GM12801 (cell line): ENCODE results near the gene CEPT1.

Experiments
- TF ChIP-seq, protein P1 (sequence below): IDR thresholded peaks from one replicate; pipeline ENCODE4 v1.5.1; 2011; ENCODE audit warnings: control low read depth; ENCODE audit not compliant: insufficient read length; ENCODE audit errors: extremely low read depth

Gene CEPT1

DNA sequence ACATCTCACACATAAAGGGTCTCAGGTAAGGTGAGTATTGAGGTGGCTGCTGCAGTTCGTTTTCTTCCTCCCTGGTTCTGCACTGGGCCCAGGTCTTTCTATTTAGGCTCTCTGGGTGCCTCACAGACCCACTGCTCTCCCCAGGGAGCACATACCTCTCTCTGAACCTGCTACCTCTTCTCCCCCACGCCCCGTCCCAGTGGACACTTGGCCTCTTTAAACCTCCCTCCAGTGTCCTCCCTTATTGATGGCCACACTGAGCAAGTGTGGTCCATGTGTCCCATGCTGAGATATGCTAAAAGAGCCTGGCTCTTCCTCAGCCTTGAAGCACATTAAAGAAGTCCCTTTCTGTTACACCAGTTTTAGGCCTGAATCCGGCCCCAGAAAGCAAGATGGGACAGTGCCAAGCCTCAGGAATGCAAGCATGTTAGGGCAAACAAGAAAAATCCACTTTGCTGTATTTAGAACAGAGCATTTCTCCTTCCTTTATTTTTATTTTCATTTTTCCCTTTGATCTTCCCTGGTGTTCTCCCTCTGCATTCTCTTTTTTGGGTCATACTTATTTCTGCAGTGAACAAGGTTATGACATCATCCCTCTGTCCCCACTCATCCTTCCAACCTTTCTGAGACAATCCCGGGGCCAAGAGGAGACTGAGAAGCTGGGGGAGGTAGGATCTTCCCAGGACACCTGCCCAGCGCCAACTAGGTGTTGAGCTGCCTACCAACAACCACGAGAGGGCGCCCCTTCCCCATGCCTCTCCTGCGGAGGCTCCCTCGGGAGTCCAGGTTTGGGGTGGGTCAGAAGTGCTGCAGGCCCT lies 82.5 kb downstream of the CEPT1 start:
- TF ChIP-seq, protein P1, sequence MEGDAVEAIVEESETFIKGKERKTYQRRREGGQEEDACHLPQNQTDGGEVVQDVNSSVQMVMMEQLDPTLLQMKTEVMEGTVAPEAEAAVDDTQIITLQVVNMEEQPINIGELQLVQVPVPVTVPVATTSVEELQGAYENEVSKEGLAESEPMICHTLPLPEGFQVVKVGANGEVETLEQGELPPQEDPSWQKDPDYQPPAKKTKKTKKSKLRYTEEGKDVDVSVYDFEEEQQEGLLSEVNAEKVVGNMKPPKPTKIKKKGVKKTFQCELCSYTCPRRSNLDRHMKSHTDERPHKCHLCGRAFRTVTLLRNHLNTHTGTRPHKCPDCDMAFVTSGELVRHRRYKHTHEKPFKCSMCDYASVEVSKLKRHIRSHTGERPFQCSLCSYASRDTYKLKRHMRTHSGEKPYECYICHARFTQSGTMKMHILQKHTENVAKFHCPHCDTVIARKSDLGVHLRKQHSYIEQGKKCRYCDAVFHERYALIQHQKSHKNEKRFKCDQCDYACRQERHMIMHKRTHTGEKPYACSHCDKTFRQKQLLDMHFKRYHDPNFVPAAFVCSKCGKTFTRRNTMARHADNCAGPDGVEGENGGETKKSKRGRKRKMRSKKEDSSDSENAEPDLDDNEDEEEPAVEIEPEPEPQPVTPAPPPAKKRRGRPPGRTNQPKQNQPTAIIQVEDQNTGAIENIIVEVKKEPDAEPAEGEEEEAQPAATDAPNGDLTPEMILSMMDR: no peak

DNA sequence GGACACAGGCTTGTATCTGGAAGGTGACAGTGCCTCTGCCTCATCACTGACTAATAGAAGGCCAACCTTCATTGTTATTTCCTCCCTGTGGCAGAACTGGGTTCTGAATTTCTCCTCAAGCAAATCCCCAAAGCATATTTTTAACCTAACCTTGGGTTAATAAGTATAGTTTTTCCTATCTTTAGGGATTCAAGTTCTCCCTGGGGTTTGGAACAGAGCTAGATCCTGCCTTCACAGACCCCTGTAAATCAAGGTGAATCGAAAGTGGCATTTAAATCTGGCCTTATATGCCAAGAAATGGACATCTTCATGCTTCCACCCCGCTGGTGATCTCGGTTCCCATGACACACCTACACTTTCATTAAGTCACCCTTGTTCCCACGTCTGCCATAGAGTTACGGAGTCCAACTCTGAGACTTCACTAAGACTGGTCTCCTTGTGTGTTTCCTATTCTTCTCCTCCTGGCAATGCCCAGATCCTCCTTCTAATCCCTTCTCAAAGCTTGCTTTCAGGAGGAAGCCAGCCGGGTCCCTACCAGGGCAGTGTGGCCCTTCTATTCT lies 83.2 kb downstream of the CEPT1 start:
- TF ChIP-seq, protein P1: no peak

DNA sequence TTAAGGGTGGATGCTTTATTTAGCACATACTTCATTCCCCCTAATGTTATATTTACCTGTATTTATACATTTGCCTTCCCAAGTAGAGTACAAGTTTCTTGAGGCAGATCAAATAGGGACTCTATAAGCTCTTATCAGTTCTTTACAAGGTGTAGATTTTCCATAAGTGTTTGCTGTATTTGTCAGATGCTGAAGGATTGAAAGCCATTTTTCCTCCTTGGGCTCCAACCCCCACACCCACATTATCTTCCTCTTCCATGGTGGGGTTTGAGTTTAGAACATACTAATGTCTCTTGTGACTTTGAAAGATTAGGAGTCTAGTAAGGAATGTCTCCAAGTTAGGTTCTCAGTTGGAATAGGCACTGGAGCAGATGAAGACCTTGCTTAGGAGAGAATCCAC lies 85.1 kb downstream of the CEPT1 start:
- TF ChIP-seq, protein P1: no peak

DNA sequence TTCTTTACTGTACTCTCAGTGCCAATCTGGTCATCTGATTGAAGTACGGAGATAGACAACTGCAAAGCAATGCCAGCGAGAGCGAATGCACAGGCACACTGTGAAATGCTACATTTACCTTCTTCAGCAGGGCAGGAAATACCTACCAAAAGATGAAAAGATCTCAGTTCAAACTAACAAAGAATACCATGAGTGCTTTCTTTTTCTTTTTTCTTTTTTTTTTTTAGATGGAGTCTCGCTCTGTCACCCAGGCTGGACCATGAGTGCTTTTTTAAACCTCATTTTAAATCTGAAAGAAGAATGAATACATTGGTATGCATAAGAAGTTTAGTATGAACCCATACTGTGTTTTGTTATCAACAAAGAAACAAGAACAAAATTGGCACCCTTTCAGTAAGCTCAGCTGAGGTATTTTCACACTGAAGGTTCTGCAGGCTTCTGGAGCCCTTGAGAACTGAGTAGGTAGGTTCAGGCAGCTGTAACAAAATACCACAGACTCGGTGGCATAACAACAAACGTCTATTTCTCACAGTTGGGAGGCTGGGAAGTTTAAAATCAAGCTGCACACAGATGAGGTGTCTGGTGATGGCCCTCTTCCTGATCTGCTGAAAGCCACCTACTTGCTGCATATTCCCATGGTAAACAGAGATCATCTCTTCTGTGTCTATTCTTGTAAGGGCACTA lies 85.8 kb downstream of the CEPT1 start:
- TF ChIP-seq, protein P1: no peak

DNA sequence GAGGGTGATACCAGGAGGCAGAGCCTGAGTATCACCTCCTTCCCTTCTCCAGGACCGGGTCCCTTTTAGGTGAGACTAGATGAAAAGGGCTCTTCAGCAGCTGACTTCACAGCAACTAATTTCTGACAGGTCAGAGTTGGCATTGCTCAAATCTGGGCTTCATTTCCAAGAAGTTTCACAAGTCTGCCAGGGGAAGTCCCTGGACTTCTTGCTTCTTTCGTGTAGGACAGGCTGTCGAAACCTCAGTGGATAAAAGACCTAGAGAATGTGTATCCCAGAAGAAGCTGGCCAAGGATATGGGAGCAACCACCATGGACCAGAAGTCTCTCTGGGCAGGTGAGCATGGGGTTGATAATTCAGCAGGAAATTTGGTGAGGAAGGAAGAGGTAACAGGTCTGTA lies 87.4 kb downstream of the CEPT1 start, which contains the start of gene CHI3L2:
TSS of gene CHI3L2 (plus strand) at position 280 of the 400 bp plus-strand sequence. CDS start at position 297, 17 bp downstream.
- TF ChIP-seq, protein P1: no peak

DNA sequence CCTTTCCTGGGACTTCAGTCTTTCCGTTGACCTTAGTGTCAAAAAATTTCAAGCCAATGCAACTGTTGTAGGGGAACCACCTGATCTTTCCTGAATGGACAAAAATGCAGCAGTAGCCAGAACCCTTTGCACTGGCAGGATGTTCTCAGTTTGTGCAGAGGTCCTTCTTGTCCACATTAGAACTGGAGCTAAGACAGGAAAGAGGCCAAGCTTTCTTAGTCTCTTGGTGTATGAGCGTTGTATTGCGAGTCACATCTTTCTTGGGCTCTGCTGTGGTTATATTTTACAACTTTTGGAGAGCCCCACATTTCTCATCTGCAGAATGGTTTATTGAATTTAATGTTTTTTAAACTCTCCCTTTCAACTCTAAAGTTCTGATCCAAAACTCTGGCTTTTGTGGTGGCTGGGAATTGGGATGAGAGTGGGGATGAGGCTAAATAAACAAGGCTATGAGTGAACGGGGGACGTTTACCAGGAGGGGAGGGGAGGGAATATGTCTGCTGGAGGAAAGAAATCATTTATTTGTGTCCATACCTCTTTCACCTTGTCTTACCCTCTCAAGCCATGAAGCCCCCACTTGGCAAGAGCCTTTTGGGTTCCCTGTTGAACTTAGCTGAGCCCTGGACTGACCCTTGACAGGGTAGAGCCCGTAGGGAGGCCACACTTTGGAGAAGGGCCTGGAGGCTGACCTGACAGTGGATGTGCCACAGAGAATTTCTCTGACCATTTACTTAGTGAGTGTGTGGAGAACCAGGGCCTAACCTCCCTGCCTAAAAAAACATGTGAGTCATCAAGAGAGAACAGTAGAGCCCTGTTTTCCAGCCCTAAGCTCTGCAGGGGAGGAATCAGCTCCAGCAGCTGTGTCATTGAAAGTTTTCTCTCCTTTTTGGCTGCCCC lies 88.1 kb downstream of the CEPT1 start:
- TF ChIP-seq, protein P1: no peak
